Hematopoietic multipotent progenitor cell treated with erythropoietin and hydrocortisone succinate and interleukin-3 and kit ligand, for 17 days (in vitro differentiated cells): ENCODE data around the gene KCNMA1.

Source experiments
- DNase-seq: peaks from one replicate; pipeline ENCODE4 v3.0.0-alpha.2; 2015; ENCODE audit warnings: low spot score

KCNMA1 gene

DNA sequence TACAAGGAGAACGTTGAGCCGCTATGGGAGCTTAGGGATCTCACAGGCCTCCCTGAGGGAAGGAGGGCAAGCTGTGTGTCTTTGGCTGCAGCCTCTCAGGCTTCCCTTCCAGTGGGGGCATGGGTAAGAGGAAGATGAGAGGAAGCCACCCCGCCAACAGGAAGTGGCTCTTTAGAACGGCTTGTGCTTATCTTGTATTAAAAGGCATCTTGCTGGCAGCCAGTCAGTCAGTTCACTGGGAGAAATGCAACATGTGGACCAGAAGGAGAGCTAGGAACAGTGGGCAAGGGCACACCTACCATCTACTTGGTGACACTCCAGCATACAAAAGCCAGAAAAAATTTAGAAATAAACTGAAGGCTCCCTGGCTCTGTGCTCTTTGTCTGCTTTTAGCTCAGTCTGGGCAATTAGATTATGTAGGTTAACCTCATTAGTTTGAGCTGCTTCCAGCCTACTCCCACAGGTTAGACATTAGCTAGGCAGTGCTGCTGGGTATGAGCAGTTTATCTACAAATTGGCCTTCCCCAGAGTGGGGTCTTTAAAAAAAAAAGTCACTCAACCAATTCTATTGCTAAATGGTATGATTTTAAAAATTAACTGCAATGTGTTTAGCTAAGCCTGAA, 595.9 kb downstream of the KCNMA1 start:
- DNase-seq = no peak

DNA sequence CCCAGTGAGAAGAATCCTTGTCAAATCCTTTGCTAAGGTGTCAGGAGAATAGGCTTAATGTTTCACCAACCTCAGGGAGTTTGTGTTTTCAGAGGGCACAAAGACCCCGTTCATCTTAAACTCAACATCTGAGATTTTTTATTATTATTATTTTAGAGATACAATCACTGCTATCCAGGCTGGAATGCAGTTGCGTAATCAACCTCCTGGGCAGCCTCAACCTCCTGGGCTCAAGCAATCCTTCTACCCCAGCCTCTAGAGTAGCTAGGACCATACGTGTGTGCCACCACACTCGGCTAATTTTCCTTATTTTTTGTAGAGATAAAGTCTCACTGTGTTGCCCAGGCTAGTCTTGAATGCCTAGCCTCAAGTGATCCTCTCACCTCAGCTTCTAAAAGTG, 599.2 kb downstream of the KCNMA1 start:
- DNase-seq = no peak

- no peak for DNase-seq
These were observed 599.7 kb downstream of the KCNMA1 start for GRCh38 chr10:77037735-77038403.

DNA sequence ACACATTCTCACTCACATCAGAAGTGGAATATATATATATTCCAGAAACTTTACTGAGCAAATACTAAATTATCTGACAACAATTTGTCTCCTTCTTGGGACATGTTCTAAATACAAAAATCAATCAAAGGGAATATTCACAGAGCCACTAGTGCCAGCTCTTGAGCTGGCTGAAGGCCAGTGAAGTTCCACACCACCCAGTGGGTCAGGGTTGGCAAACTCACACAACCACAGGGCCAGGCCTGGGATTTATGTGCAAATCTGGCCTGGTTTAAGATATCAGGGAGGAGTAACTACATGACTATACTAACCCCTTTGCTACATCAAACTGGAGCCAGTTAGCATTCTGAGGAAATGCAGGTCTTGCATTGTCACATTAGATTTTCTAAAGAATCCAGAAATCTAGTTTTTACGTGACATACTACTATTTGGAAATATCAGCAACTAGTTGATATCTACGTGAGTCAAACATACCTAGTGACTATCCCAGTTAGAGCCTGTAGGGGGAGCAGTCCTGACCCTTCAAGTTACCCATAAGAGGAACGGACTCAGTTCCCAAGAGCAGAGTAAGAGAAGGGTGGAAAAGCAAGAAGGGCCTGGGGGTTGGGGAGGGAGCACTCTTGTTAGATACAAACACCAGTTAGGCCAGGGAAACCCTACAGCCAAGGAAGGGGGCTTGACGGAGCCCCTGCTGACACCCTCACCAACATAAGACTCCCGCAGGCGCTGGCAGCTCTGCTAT, 600.4 kb downstream of the KCNMA1 start:
- DNase-seq = no peak

GRCh38 chr10:77036276-77036675, 601.3 kb downstream of the KCNMA1 start:
- DNase-seq = no peak

DNA sequence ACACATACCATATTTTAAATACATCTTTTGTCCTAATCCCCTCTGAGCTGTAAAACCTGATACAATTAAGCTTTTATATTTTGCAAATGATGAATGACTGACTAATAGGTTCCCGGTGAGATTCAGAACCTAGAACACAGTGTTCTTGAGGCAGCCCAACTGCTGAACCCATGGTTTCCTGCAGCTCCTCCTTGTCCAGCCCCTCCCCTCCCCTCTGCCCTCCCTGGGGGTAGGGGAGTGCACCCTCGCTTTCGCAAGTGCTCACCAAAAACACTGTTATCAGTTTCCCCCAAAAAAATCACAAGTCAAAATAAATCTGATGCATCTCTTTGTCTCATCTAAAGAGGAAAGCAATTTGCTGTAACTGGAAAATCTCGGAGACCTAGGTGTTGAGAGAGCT, 602.8 kb downstream of the KCNMA1 start:
- no peak for DNase-seq

- DNase-seq = no peak
These were observed 603.4 kb downstream of the KCNMA1 start for GRCh38 chr10:77034240-77034639.

DNA sequence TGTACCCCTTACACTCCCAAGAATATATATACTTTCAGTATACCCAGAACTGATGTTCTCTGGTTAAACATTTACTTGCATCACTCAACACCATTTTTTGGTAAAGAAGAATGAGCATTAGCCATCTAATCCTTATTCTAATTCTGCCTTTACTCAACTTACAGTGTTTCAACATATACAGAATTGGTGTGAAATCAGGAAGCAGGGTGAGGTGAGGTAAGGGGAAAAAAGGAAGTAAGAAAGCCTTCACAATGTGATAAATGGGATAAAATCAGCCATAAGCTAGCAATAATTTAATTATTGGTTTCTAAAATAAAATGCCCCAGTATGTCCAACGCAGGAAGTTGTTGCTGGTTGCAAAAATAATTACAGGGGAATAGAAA, 605.4 kb downstream of the KCNMA1 start:
- no peak for DNase-seq

GRCh38 chr10:77031531-77032187, 605.9 kb downstream of the KCNMA1 start:
- no peak for DNase-seq

- no peak for DNase-seq
These were observed 606.6 kb downstream of the KCNMA1 start for GRCh38 chr10:77030974-77031373.

GRCh38 chr10:77029777-77030717, 607.6 kb downstream of the KCNMA1 start:
- no peak for DNase-seq

DNA sequence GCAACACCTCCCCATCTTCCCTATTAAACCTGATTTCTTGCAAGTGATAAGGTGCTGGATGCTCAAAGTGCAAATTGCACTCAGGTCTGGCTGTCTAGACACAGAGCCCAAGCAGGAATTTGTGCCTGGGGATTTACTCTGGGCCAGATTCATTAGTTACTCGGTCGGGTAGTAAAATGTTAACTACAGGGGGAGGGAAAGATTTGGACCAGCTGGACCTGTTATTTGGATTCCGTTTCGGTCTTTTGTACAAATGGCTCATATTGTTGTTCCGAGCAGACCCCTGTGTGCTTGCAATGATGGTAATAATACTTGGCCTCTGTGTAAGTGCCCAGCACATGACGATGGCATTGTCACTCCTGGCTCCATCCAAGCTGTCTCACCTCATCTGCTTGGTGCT, 609.6 kb downstream of the KCNMA1 start:
- DNase-seq = no peak

GRCh38 chr10:77027576-77027975, 610.0 kb downstream of the KCNMA1 start:
- DNase-seq = no peak

DNA sequence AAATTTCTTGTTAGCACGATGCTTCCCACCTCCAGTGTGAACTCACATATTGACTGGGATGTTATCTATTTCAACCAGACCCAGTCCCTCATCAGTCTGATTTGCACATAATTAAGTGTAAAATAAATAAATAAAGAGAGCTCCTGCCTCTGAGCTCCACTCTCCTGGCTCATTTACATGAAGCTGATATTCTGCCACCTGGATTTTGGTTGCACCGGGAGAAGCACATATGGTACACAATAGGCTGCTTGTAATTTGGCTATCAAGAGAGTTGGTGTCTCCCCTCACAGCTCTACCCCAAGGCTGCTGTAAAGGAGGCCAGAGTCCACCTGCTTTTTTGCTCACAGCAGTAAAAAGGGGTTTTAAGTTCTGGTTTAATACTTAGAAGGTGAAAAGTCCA, 610.5 kb downstream of the KCNMA1 start:
- DNase-seq = no peak

- no peak for DNase-seq
These were observed 611.5 kb downstream of the KCNMA1 start for GRCh38 chr10:77026148-77026547.

GRCh38 chr10:77024461-77024860, 613.1 kb downstream of the KCNMA1 start:
- no peak for DNase-seq

- DNase-seq = no peak
These were observed 614.2 kb downstream of the KCNMA1 start for GRCh38 chr10:77023396-77023795.

GRCh38 chr10:77022671-77023070, 614.9 kb downstream of the KCNMA1 start:
- no peak for DNase-seq

DNA sequence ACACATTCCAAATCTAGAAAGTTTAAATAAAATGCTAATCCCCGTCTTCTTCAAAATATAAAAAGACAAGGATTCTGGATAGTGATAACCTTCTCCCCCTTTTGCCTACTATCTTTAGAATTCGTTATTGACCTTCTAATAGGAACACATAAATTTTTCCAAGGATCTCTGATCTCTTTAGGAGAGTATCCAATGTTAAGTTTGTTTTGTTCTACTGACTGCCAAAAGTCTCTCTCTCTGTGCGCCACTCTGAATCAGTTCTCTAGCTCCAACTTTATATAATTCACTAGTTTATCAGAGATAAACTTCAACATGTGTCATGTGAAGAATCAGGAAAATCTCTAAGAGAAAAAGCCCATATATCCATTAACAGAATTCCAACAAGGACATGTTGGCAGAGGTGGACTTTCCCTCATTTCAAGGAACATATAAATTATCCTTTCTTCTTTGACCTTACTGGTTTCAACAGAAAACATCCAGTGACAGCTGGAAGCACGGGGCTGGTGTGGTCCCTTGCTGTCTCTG, 615.6 kb downstream of the KCNMA1 start:
- no peak for DNase-seq

- DNase-seq = no peak
These were observed 617.1 kb downstream of the KCNMA1 start for GRCh38 chr10:77020426-77021040.

DNA sequence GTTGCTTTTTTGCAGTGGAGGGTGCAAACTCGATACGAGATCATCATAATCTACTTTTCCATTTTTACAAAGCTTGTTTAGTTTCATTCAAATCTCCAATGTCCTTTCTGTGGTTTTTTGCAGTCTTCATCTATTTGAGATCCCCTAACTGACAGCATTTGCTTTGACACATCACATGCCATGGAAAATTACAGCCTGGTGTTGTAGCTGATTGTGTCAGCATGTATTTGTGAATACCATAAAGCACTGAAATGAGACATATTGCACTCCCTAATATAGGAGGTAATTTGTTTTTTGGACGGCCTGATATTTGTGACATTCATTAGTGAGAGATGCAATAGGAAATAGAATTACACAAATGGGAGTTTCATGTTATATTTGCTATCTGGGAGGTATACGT, 620.8 kb downstream of the KCNMA1 start:
- no peak for DNase-seq
